Upper lobe of left lung (tissue), 4 donors: Measurements from ENCODE around the gene SHE.

Source experiments
- CTCF ChIP-seq, 6 experiments: fragments of 450-650 bp in 4 of 6; fragments of 200-600 bp in 2 of 6; sonication (generic) in 2 of 6; IDR thresholded peaks; one replicate each; pipeline ENCODE4 v1.5.1; 2016 to 2019; ENCODE audit warnings: antibody characterized with exemption in 6 of 6
- EP300 ChIP-seq, 4 donors: sonication (generic); formaldehyde crosslinking; IDR thresholded peaks; one replicate each; pipeline ENCODE4 v1.5.1; 2017; ENCODE audit warnings: antibody characterized with exemption in 4 of 4, control low read depth in 2 of 4
- POLR2A ChIP-seq, 4 donors: fragments of 450-650 bp; IDR thresholded peaks; one replicate each; pipeline ENCODE4 v1.5.1; 2016 to 2017; ENCODE audit warnings: antibody characterized with exemption in 4 of 4, mild to moderate bottlenecking in 2 of 4

GRCh38 chr1:154468535-154469250 is 33.5 kb downstream of the SHE start:
- no peak for TF ChIP-seq POLR2A (IDR thresholded peaks at IDR 0.05)
- TF ChIP-seq CTCF (IDR thresholded peaks at IDR 0.05): no peak
- no peak for TF ChIP-seq EP300 (IDR thresholded peaks at IDR 0.05)
